Panc1 (cell line): ENCODE results near the gene NDEL1. TPM values are rescaled to one million over a fixed set of nuclear protein-coding genes. Genes with fewer than 3 reads are reported as not detected.

ENCODE experiments used
- ATAC-seq: fragments of 200-7000 bp; cut with Tn5 transposase; 2 replicates; pipeline ENCODE4 v1.9.1; 2020; ENCODE audit warnings: mild to moderate bottlenecking, moderate library complexity
- BruUV-seq: library from RNA; stranded (reverse); fragments of 400-500 nt; replicated peaks from 2 replicates; lab custom pipeline; 2021; lab: Mats Ljungman, UMichigan
- CTCF ChIA-PET: fragments of 300-600 bp; sonication (Branson Sonifier 250); formaldehyde crosslinking; loops from one replicate; lab custom pipeline; 2022; ENCODE audit warnings: antibody characterized with exemption; lab: Charles Lee
- POLR2A ChIA-PET: fragments of 300-600 bp; sonication (Branson Sonifier 250); formaldehyde crosslinking; loops from one replicate; lab custom pipeline; 2022; ENCODE audit warnings: antibody characterized with exemption; lab: Charles Lee
- DNase-seq: peaks from one replicate; pipeline ENCODE4 v3.0.0-alpha.2; 2010; ENCODE audit warnings: low read depth, low spot score
- H3K27ac ChIP-seq: 2 replicates; pipeline ENCODE4 v1.5.1; 2011; ENCODE audit warnings: mild to moderate bottlenecking, low read length, inconsistent platforms
- H3K27me3 ChIP-seq: fragments of 200-500 bp; sonication (Bioruptor generic); 2 replicates; pipeline ENCODE4 v1.6.0; 2014; ENCODE audit warnings: low read length, inconsistent platforms; ENCODE audit not compliant: control insufficient read depth, insufficient read depth
- H3K36me3 ChIP-seq: fragments of 200-500 bp; sonication (Bioruptor generic); 2 replicates; pipeline ENCODE4 v1.5.1; 2014; ENCODE audit warnings: inconsistent platforms, mild to moderate bottlenecking, low read length, moderate library complexity; ENCODE audit not compliant: control insufficient read depth, insufficient read depth
- H3K4me1 ChIP-seq: 2 replicates; pipeline ENCODE4 v1.5.1; 2011; ENCODE audit warnings: inconsistent platforms, mild to moderate bottlenecking, low read length, moderate library complexity; ENCODE audit not compliant: control insufficient read depth, insufficient read depth
- H3K4me3 ChIP-seq, 2 experiments: 2 replicates each; pipeline ENCODE4 v1.5.1; 2011 to 2012; ENCODE audit warnings: low read depth in 2 of 2, low read length in 2 of 2, mild to moderate bottlenecking in 2 of 2, inconsistent platforms in 1 of 2, moderate library complexity in 1 of 2
- H3K9me3 ChIP-seq: fragments of 200-500 bp; sonication (Bioruptor generic); 2 replicates; pipeline ENCODE4 v1.5.1; 2014; ENCODE audit warnings: low read depth, mild to moderate bottlenecking, inconsistent platforms, low read length, moderate library complexity; ENCODE audit not compliant: control insufficient read depth, insufficient read depth
- POLR2AphosphoS5 ChIP-seq: IDR thresholded peaks from 2 replicates; pipeline ENCODE4 v1.6.1; 2012; ENCODE audit warnings: mild to moderate bottlenecking, low read depth, low read length, moderate library complexity
- SIN3A ChIP-seq: IDR thresholded peaks from 2 replicates; pipeline ENCODE4 v1.6.1; 2012; ENCODE audit warnings: low read depth, mild to moderate bottlenecking, low read length, moderate library complexity, borderline replicate concordance; ENCODE audit not compliant: insufficient read depth
- TCF7L2 ChIP-seq: IDR thresholded peaks from 2 replicates; pipeline ENCODE4 v1.6.1; 2011; ENCODE audit warnings: mild to moderate bottlenecking, low read depth, low read length, inconsistent platforms
- in situ Hi-C: cut with HindIII; loops from 2 replicates; pipeline ENCODE4 v1.10.0; 2016; ENCODE audit warnings: low sequenced_read_pairs, low pct_unique_long_range_greater_than_20kb
- intact Hi-C: fragments of 100-400 bp; cut with micrococcal nuclease; formaldehyde crosslinking; loops from one replicate; pipeline ENCODE4 v1.10.0; 2022; ENCODE audit not compliant: unreplicated experiment
- total RNA-seq: library from RNA; stranded (reverse); gene quantifications from one replicate; pipeline ENCODE4 v1.2.1, GENCODE V29; 2021; ENCODE audit not compliant: unreplicated experiment
- TF ChIP-seq, protein P1 (sequence below): fragments of 450-650 bp; IDR thresholded peaks from 2 replicates; pipeline ENCODE4 v1.5.1; 2017; ENCODE audit warnings: mild to moderate bottlenecking
- TF ChIP-seq, protein P2 (sequence below), 2 experiments: IDR thresholded peaks; 2 replicates each; pipeline ENCODE4 v1.6.1; 2011 to 2012; ENCODE audit warnings: low read depth in 2 of 2, control low read depth in 1 of 2, low read length in 1 of 2, mild to moderate bottlenecking in 1 of 2, moderate library complexity in 1 of 2; ENCODE audit not compliant: insufficient read depth in 1 of 2

Gene NDEL1
- total RNA-seq, 1 experiment from 2014 or later = 44.8 TPM

- BruUV-seq = no TSS peak
- intact Hi-C loops (no loop called here), in situ Hi-C loops (no loop called here)
- ATAC-seq (no peak), DNase-seq (no peak)
- Histone ChIP-seq H3K4me3 (no peak overlapping the region), H3K36me3 (no peaks in the 10 kb centered on the region), H3K4me1 (no peaks in the 10 kb centered on the region), H3K27me3 (no peaks in the 10 kb centered on the region), H3K9me3 (no peaks in the 10 kb centered on the region), H3K27ac (no peak overlapping the region)
- ChIA-PET POLR2A (interaction anchor here (0.7 kb wide), 1 partner anchor 436 kb away, joined by 3 read pairs; no protein-coding TSS in a partner anchor), CTCF (interaction anchor here (0.7 kb wide), 1 partner anchor 83 kb away, joined by 12 read pairs; no protein-coding TSS in a partner anchor)
- TF ChIP-seq, protein P1, sequence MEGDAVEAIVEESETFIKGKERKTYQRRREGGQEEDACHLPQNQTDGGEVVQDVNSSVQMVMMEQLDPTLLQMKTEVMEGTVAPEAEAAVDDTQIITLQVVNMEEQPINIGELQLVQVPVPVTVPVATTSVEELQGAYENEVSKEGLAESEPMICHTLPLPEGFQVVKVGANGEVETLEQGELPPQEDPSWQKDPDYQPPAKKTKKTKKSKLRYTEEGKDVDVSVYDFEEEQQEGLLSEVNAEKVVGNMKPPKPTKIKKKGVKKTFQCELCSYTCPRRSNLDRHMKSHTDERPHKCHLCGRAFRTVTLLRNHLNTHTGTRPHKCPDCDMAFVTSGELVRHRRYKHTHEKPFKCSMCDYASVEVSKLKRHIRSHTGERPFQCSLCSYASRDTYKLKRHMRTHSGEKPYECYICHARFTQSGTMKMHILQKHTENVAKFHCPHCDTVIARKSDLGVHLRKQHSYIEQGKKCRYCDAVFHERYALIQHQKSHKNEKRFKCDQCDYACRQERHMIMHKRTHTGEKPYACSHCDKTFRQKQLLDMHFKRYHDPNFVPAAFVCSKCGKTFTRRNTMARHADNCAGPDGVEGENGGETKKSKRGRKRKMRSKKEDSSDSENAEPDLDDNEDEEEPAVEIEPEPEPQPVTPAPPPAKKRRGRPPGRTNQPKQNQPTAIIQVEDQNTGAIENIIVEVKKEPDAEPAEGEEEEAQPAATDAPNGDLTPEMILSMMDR = no peak
- TF ChIP-seq SIN3A = no peak
Observed at GRCh38 chr17:8402921-8403536, 32.7 kb upstream of the NDEL1 start.

DNA sequence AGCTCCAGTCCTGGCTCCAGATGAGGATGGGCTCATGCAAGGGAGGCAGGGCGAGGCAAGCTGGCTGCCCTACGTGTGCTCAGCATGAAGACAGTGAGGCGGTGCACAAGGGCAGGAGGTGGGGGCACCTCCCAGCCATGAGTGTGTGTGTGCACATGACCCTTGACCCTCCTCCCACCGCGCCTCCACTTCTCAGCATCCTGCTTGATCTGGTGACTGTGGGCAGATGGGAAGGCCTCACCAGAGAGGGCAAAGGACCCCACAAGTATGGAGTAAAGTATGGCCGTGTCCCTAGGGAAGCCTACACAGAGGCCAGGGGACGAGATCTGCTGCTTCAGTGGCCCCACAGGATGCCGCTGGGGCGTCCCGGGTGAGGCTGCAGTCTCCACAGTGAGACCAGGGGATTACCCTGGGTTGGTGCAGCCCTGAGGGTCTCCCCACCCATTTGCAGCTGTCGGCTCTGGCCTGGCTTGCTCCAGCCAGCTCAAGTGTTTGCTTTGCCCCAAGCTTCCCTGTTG is 30.1 kb upstream of the NDEL1 start:
- in situ Hi-C loops = no loop called here
- intact Hi-C loops = no loop called here
- no peak overlapping the region for H3K4me3 ChIP-seq
- no TSS peak for BruUV-seq
- no peak; the same call in 1 of the 2 replicates for ATAC-seq
- no peaks in the 10 kb centered on the region for H3K36me3 ChIP-seq
- no peaks in the 10 kb centered on the region for H3K4me1 ChIP-seq
- H3K9me3 ChIP-seq = no peaks in the 10 kb centered on the region
- DNase-seq = no peak
- H3K27me3 ChIP-seq = no peaks in the 10 kb centered on the region
- TF ChIP-seq TCF7L2 = no peak
- TF ChIP-seq, protein P1 = no peak
- no peak for TF ChIP-seq POLR2AphosphoS5
- no peak for TF ChIP-seq SIN3A
- ChIA-PET POLR2A (no interaction called here), CTCF (no interaction called here)
- H3K27ac ChIP-seq = no peak overlapping the region

DNA sequence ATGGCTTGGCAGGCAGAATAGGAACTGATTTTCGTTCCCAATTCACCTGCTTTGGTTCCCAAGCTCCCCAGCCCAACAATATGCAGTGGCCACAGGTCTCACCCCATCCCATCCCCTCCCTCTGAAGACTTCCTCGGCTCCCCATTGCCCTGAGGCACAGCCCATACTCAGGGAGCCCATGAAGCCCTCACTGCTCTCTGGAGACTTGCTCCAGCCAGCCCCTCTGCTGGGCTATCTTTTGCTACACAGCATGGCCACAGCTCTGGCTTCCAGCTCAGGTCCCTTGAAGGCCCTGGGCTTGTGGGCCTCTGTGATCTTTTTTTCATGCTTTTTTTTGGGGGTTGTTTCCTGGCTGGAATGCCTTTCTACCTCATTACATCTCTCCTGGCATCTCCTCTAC is 29.5 kb upstream of the NDEL1 start:
- H3K27me3 ChIP-seq = no peaks in the 10 kb centered on the region
- CTCF ChIA-PET = no interaction called here

More for the DNA sequence above, 29.5 kb upstream of the NDEL1 start:
- TF ChIP-seq SIN3A = no peak
- no peak for TF ChIP-seq TCF7L2
- TF ChIP-seq, protein P2, sequence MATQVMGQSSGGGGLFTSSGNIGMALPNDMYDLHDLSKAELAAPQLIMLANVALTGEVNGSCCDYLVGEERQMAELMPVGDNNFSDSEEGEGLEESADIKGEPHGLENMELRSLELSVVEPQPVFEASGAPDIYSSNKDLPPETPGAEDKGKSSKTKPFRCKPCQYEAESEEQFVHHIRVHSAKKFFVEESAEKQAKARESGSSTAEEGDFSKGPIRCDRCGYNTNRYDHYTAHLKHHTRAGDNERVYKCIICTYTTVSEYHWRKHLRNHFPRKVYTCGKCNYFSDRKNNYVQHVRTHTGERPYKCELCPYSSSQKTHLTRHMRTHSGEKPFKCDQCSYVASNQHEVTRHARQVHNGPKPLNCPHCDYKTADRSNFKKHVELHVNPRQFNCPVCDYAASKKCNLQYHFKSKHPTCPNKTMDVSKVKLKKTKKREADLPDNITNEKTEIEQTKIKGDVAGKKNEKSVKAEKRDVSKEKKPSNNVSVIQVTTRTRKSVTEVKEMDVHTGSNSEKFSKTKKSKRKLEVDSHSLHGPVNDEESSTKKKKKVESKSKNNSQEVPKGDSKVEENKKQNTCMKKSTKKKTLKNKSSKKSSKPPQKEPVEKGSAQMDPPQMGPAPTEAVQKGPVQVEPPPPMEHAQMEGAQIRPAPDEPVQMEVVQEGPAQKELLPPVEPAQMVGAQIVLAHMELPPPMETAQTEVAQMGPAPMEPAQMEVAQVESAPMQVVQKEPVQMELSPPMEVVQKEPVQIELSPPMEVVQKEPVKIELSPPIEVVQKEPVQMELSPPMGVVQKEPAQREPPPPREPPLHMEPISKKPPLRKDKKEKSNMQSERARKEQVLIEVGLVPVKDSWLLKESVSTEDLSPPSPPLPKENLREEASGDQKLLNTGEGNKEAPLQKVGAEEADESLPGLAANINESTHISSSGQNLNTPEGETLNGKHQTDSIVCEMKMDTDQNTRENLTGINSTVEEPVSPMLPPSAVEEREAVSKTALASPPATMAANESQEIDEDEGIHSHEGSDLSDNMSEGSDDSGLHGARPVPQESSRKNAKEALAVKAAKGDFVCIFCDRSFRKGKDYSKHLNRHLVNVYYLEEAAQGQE (IDR thresholded peaks at IDR 0.05; ENCODE audit: insufficient read depth in 1 of 2, low read depth in 2 of 2, low read length in 1 of 2) = no peak
- TF ChIP-seq, protein P1 = no peak
- no peak for TF ChIP-seq POLR2AphosphoS5
- no peaks in the 10 kb centered on the region for H3K4me1 ChIP-seq
- H3K27ac ChIP-seq = no peak overlapping the region
- BruUV-seq = no TSS peak
- no peak overlapping the region for H3K4me3 ChIP-seq
- ATAC-seq (no peak), DNase-seq (no peak)
- H3K9me3 ChIP-seq = no peaks in the 10 kb centered on the region
- in situ Hi-C loops = no loop called here
- intact Hi-C loops = no loop called here
- POLR2A ChIA-PET = interaction anchor here (0.7 kb wide), 1 partner anchor 606 kb away, joined by 6 read pairs; no protein-coding TSS in a partner anchor
- no peaks in the 10 kb centered on the region for H3K36me3 ChIP-seq
